ENCODE measurements around the gene MOCS3. TPM values are rescaled to one million over a fixed set of nuclear protein-coding genes. Genes with fewer than 3 reads are reported as not detected.
A peak's percentile ranks its signal among the peaks of the same experiment; 100 is the strongest.

MOCS3 gene
- total and polyA plus RNA-seq, 2 of the 4 experiments (the other 2 are of a cell fraction) = 3.3 to 9.9 TPM

DNA sequence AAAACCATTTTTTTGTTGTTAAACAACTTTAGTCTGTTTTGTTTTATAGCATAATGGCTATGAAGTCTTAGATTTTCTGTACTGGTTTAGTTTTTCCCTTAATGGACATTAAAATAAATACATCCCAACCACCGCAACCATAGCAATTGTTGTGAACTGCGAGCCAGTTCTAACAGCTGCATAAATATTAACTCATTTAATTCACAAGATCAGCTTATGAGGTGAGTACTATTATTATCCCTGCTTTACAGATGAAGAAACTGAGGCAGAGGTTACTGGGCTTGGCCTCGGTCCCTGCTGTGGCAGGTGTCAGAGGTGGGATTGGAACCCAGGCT lies 23.1 kb downstream of the MOCS3 start:
- H3K36me3 ChIP-seq (ENCODE audit: control insufficient read depth, insufficient read depth, low read length) = no peaks in the 10 kb centered on the region
- ChIA-PET CTCF (interaction anchor here (0.6 to 2.3 kb wide), 9 partner anchors 11 to 385 kb away, joined by 3 to 5 read pairs (median 3); partner anchors contain the start of genes BCAS4, DPM1 and MOCS3), POLR2A (ENCODE audit: unreplicated experiment) (no interaction called here)
- H3K9me3 ChIP-seq (ENCODE audit: control insufficient read depth, insufficient read depth, low read length) = no peaks in the 10 kb centered on the region
- no peak overlapping the region for H3K23ac ChIP-seq (ENCODE audit: low read depth, low read length)
- H2BK20ac ChIP-seq (ENCODE audit: low read depth, low read length) = no peak overlapping the region
- H3K4me3 ChIP-seq (ENCODE audit: insufficient read depth, low read depth, low read length) = no peak overlapping the region
- H3K9me1 ChIP-seq (ENCODE audit: insufficient read depth, low read length) = peaks cover 19% of the 10 kb centered on the region
- H4K20me1 ChIP-seq (ENCODE audit: insufficient read depth, low read length) = peaks cover 3% of the 10 kb centered on the region; the same call in 1 of the 2 replicates
- H2AFZ ChIP-seq (replicated peaks; ENCODE audit: low read length, poor library complexity) = no peak overlapping the region
- no peak for TF ChIP-seq SMC3 (IDR thresholded peaks at IDR 0.05; ENCODE audit: low read depth, low read length)
- TF ChIP-seq MAFK (IDR thresholded peaks at IDR 0.05; ENCODE audit: low read depth, low read length) = no peak
- no peak for TF ChIP-seq CHD1 (IDR thresholded peaks at IDR 0.05; ENCODE audit: low read depth, low read length)
- no peak for TF ChIP-seq RAD21 (IDR thresholded peaks at IDR 0.05; ENCODE audit: low read length)
- TF ChIP-seq RCOR1 (IDR thresholded peaks at IDR 0.05; ENCODE audit: insufficient replicate concordance, low read length) = no peak
- no peak for TF ChIP-seq CEBPB (IDR thresholded peaks at IDR 0.05; ENCODE audit: low read depth, low read length)
- TF ChIP-seq MXI1 (IDR thresholded peaks at IDR 0.05; ENCODE audit: borderline replicate concordance, low read depth, low read length) = no peak
- TF ChIP-seq, protein P1, sequence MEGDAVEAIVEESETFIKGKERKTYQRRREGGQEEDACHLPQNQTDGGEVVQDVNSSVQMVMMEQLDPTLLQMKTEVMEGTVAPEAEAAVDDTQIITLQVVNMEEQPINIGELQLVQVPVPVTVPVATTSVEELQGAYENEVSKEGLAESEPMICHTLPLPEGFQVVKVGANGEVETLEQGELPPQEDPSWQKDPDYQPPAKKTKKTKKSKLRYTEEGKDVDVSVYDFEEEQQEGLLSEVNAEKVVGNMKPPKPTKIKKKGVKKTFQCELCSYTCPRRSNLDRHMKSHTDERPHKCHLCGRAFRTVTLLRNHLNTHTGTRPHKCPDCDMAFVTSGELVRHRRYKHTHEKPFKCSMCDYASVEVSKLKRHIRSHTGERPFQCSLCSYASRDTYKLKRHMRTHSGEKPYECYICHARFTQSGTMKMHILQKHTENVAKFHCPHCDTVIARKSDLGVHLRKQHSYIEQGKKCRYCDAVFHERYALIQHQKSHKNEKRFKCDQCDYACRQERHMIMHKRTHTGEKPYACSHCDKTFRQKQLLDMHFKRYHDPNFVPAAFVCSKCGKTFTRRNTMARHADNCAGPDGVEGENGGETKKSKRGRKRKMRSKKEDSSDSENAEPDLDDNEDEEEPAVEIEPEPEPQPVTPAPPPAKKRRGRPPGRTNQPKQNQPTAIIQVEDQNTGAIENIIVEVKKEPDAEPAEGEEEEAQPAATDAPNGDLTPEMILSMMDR (conservative IDR thresholded peaks at IDR 0.05; ENCODE audit: low read depth, low read length) = no peak
- no peak for TF ChIP-seq POLR2A (IDR thresholded peaks at IDR 0.05; ENCODE audit: low read depth, low read length)
- peak overlapping the region; percentile 59; the same call in 1 of the 2 replicates for H2AK5ac ChIP-seq (ENCODE audit: low read depth, low read length)
- no peak overlapping the region for H4K8ac ChIP-seq (ENCODE audit: low read depth in 2 of 2, low read length in 2 of 2)
- dilution Hi-C loops (cut with HindIII; ENCODE audit: low sequenced_read_pairs, unreplicated experiment) = no loop called here
- no TSS peak for BruUV-seq (replicated peaks)
- peaks cover 24% of the 10 kb centered on the region for H3K4me1 ChIP-seq (ENCODE audit: control insufficient read depth, insufficient read depth, low read length)
- DNase-seq = no peak
- no peak overlapping the region for H3K56ac ChIP-seq (ENCODE audit: extremely low read depth, insufficient read depth, low read length)
- H3K18ac ChIP-seq (ENCODE audit: low read depth, low read length) = no peak overlapping the region
- H3K27me3 ChIP-seq (ENCODE audit: control insufficient read depth, insufficient read depth, low read length) = no peaks in the 10 kb centered on the region
- H3K14ac ChIP-seq (replicated peaks; ENCODE audit: low read depth, low read length) = no peak overlapping the region
- no peak overlapping the region for H2BK120ac ChIP-seq (ENCODE audit: low read depth, low read length)
- no peak overlapping the region for H3K27ac ChIP-seq (ENCODE audit: insufficient read depth, low read length)
- no peak overlapping the region for H2AK9ac ChIP-seq (replicated peaks; ENCODE audit: low read depth, low read length, poor library complexity)
- intact Hi-C loops (cut with micrococcal nuclease) = loop anchor here (1.0 to 5.0 kb wide), 3 partner anchors 23 to 631 kb away; partner anchors contain the start of genes DPM1 and MOCS3
- no peak overlapping the region for H2BK5ac ChIP-seq (ENCODE audit: low read depth, low read length, poor library complexity, severe bottlenecking)
- H4K5ac ChIP-seq (ENCODE audit: low read depth, low read length) = no peak overlapping the region
- peaks cover 0 to 15% of the 10 kb centered on the region in 2 experiments; a peak in 1 of 4 replicates for H3K79me1 ChIP-seq (ENCODE audit: low read depth in 1 of 2, low read length in 2 of 2)
- H2BK15ac ChIP-seq (ENCODE audit: low read depth, low read length) = 0 out of 3 replicates have a peak overlapping the region, but pooled peaks have one; percentile 11
- no peak overlapping the region; the same call in 1 of the 2 replicates for H4K91ac ChIP-seq (ENCODE audit: insufficient read depth, low read depth, low read length)
- no peak overlapping the region for H3K9ac ChIP-seq (ENCODE audit: low read depth, low read length)
- in situ Hi-C loops (cut with MboI; ENCODE audit: low sequenced_read_pairs) = loop anchor here (10.0 to 25.0 kb wide), 3 partner anchors 613 to 1106 kb away; partner anchors contain the start of gene ATP9A
- no CpG with 5 or more reads among the region's 3 CpGs for WGBS, 2 experiments (ENCODE audit: extremely low coverage in 2 of 2, insufficient read length in 1 of 2)
- H3K4ac ChIP-seq (ENCODE audit: low read depth, low read length) = no peak overlapping the region
- ATAC-seq (ENCODE audit: low read depth) = no peak
- H3K4me2 ChIP-seq (ENCODE audit: low read depth, low read length) = no peak overlapping the region
